Heart right ventricle (tissue), 16 donors: ENCODE data around the gene BCAN. TPM values are rescaled to one million over a fixed set of nuclear protein-coding genes. Genes with fewer than 3 reads are reported as not detected.

Source experiments
- ATAC-seq, 8 donors: fragments of 200-7000 bp; cut with Tn5 transposase; one replicate each; pipeline ENCODE4 v1.9.1; 2020; ENCODE audit warnings: mild to moderate bottlenecking in 8 of 8, moderate library complexity in 8 of 8, moderate number of reproducible peaks in 1 of 8
- DNase-seq, 2 donors: peaks; one replicate each; pipeline ENCODE4 v3.0.0-alpha.2; 2020
- H3K27ac ChIP-seq, 10 donors: fragments of 200-600 bp; sonication (generic) in 2 of 10; one replicate each; pipeline versions ENCODE4 v1.5.0 to v1.8.0; 2020 to 2022; ENCODE audit warnings: mild to moderate bottlenecking in 3 of 10
- H3K27me3 ChIP-seq, 7 donors: fragments of 200-600 bp; one replicate each; pipeline ENCODE4 v1.8.0; 2021 to 2022; ENCODE audit warnings: mild to moderate bottlenecking in 2 of 7
- H3K36me3 ChIP-seq, 9 donors: fragments of 200-600 bp; sonication (generic) in 1 of 9; one replicate each; pipeline versions ENCODE4 v1.5.0 to v1.8.0; 2020 to 2022; ENCODE audit warnings: mild to moderate bottlenecking in 2 of 9
- H3K4me1 ChIP-seq, 9 donors: fragments of 200-600 bp; sonication (generic) in 1 of 9; one replicate each; pipeline versions ENCODE4 v1.5.0 to v1.8.0; 2020 to 2022; ENCODE audit warnings: mild to moderate bottlenecking in 4 of 9
- H3K4me3 ChIP-seq, 10 donors: fragments of 200-600 bp; sonication (generic) in 2 of 10; one replicate each; pipeline versions ENCODE4 v1.5.0 to v1.8.0; 2020 to 2022; ENCODE audit warnings: mild to moderate bottlenecking in 7 of 10, moderate library complexity in 2 of 10
- H3K9me3 ChIP-seq, 11 donors: fragments of 200-600 bp in 10 of 11; sonication (generic) in 2 of 11; one replicate each; pipeline versions ENCODE4 v1.5.0 to v1.8.0; 2013 to 2022; ENCODE audit warnings: mild to moderate bottlenecking in 2 of 11, control low read depth in 1 of 11, moderate library complexity in 1 of 11
- CTCF ChIP-seq, 9 donors: fragments of 200-600 bp; sonication (generic) in 2 of 9; IDR thresholded peaks; one replicate each; pipeline versions ENCODE4 v1.5.0 to v1.8.0; 2021 to 2022; ENCODE audit warnings: antibody characterized with exemption in 9 of 9, mild to moderate bottlenecking in 5 of 9, moderate library complexity in 1 of 9
- WGBS, 2 donors: extraction: QIAGEN DNeasy Blood & Tissue Kit; methylation state at CpG; one replicate each; pipeline ENCODE4 v1.1.7; 2013; ENCODE audit warnings: inconsistent platforms in 1 of 2; 5-methylcytosine and 5-hydroxymethylcytosine counted together
- intact Hi-C, 10 donors: fragments of 100-400 bp; cut with DNase I; formaldehyde crosslinking; loops; one replicate each; pipeline versions ENCODE4 v1.11.1 to v1.14.2; 2022
- polyA plus RNA-seq, 2 donors: library from polyadenylated mRNA; stranded (reverse); fragments of 200-250 nt; gene quantifications; one replicate each; pipeline ENCODE4 v1.2.3, GENCODE V29; 2013
- total RNA-seq, 10 donors: library from RNA; stranded (reverse); fragmentation: NEBNext Ultra II Directional in 3 of 10; extraction: Animal tissue kit (Norgen Biotek cat#: 25700) in 3 of 10; gene quantifications; one replicate each; pipeline versions ENCODE4 v1.2.1 to v1.2.4, GENCODE V29; 2021 to 2023
- donor health status: Arrhythmogenic right ventricular cardiomyopathy.
- donor health status: ischemic (EF 13 %, LVEDD 7.1; RV severe dilation, severe dysfunction).
- donor health status: healthy with polysubstance abuse.
- donor health status: DM: no; HTN: yes; CAD: no.
- donor health status: DM: no; HTN: no; CAD: no.
- donor health status: ischemic (EF 25% LVEDD 6.9; RV normal size, moderate dysfunction).
- donor health status: ischemic (EF 25% LVEDD 5.7; RV mildly dilated, moderate dysfunction).
- donor health status: healthy.
- donor health status: DM: yes; HTN: yes; CAD: no.
- donor health status: Ischemic cardiomyopathy.
- donor health status: ischemic (EF 35%, LVEDD 5.7; RV mildly dilated, moderate dysfunction).
- donor health status: nonischemic (EF 11% LVEDD 7.7; RV severe dilation, severe dysfunction).
- donor health status: DM: yes; HTN: yes; CAD: no.
- donor health status: PGD.
- donor health status: ischemic (EF 29% LVEDD 5.4; RV normal size, mild dysfunction).
- donor health status: nonischemic (EF 23%, LVEDD 6.1; RV moderate dilation, normal function).

Gene BCAN
- total and polyA plus RNA-seq, 12 donors = 0.14 to 0.52 (median 0.24) TPM; not detected in 4

- Histone ChIP-seq H3K27ac (no peak overlapping the region), H3K9me3 (no peaks in the 10 kb centered on the region), H3K4me3 (no peak overlapping the region), H3K4me1 (peaks cover 14 to 31% (median 25%) of the 10 kb centered on the region in 9 donors), H3K36me3 (no peaks in the 10 kb centered on the region), H3K27me3 (peaks cover 0 to 66% (median 40%) of the 10 kb centered on the region in 7 donors)
- intact Hi-C loops = loop anchor here in 5 of 10 donors (1.0 to 10.0 kb wide), 5 partner anchors 32 to 270 kb away; no protein-coding TSS in a partner anchor
- DNase-seq (no peak), ATAC-seq (no peak)
- TF ChIP-seq CTCF (IDR thresholded peaks at IDR 0.05) = no peak
- WGBS, 2 donors = 65 to 72% methylated on average over 1 of the region's 1 CpG
These were observed 12.8 kb downstream of the BCAN start for GRCh38 chr1:156654700-156655099.

- 60 to 72% methylated on average over 2 of the region's 2 CpGs for WGBS, 2 donors
- peaks cover 0 to 66% (median 38%) of the 10 kb centered on the region in 7 donors for H3K27me3 ChIP-seq
- intact Hi-C loops = loop anchor here in 5 of 10 donors (1.0 to 10.0 kb wide), 5 partner anchors 33 to 271 kb away; no protein-coding TSS in a partner anchor
- H3K4me1 ChIP-seq = peaks cover 15 to 37% (median 31%) of the 10 kb centered on the region in 9 donors
- TF ChIP-seq CTCF (IDR thresholded peaks at IDR 0.05) = no peak
- ATAC-seq (no peak), DNase-seq (no peak)
- no peaks in the 10 kb centered on the region for H3K9me3 ChIP-seq
- no peak overlapping the region for H3K27ac ChIP-seq
- no peaks in the 10 kb centered on the region for H3K36me3 ChIP-seq
- no peak overlapping the region for H3K4me3 ChIP-seq
These were observed 13.4 kb downstream of the BCAN start for GRCh38 chr1:156655151-156655903.

GRCh38 chr1:156655904-156656516 is 14.1 kb downstream of the BCAN start:
- no peak for TF ChIP-seq CTCF (IDR thresholded peaks at IDR 0.05)
- Histone ChIP-seq H3K4me3 (no peak overlapping the region), H3K9me3 (no peaks in the 10 kb centered on the region), H3K27ac (no peak overlapping the region), H3K4me1 (peaks cover 22 to 43% (median 38%) of the 10 kb centered on the region in 9 donors), H3K27me3 (peaks cover 0 to 61% (median 38%) of the 10 kb centered on the region in 7 donors), H3K36me3 (no peaks in the 10 kb centered on the region)
- ATAC-seq (no peak), DNase-seq (no peak)
- intact Hi-C loops = loop anchor here in 9 of 10 donors (1.0 to 10.0 kb wide), 7 partner anchors 29 to 271 kb away; no protein-coding TSS in a partner anchor
- 63 to 65% methylated on average over 9 of the region's 9 CpGs for WGBS, 2 donors
